CD4-positive, alpha-beta T cell treated with Interferon alpha-2 for 1 hour (primary cell): ENCODE data around the gene TDRD9.
A peak's percentile ranks its signal among the peaks of the same experiment; 100 is the strongest.
"Not testable (repeated sequence)": the region's sequence is repeated elsewhere in the genome, so short reads cannot be mapped to it uniquely, and the experiment has no call there.

Experiments
- DNase-seq, 2 donors: peaks; one replicate each; pipeline ENCODE4 v3.0.0-alpha.2; 2020 to 2022

TDRD9 gene

GRCh38 chr14:103928011-103928890 lies at the start of gene TDRD9:
Gene TDRD9 (plus strand): TSS chr14:103928456. CDS start chr14:103928510, 54 bp downstream.
- peak in 1 of 2 donors; percentile 19 for DNase-seq

- DNase-seq = no peak
These were observed 49.1 kb upstream of the TDRD9 start for GRCh38 chr14:103879118-103879569.

- no peak for DNase-seq
These were observed 48.5 kb upstream of the TDRD9 start for GRCh38 chr14:103879570-103880347.

- peak in 1 of 2 donors; percentile 19 for DNase-seq
These were observed 47.6 kb upstream of the TDRD9 start for GRCh38 chr14:103880348-103881267.

GRCh38 chr14:103881268-103882201 lies 46.7 kb upstream of the TDRD9 start:
- DNase-seq = no peak

- DNase-seq = no peak
These were observed 45.6 kb upstream of the TDRD9 start for GRCh38 chr14:103882503-103883262.

- DNase-seq = no peak
These were observed 45.1 kb upstream of the TDRD9 start for GRCh38 chr14:103883263-103883523.

- no peak for DNase-seq
These were observed 43.4 kb upstream of the TDRD9 start for GRCh38 chr14:103884854-103885253.

- no peak for DNase-seq
These were observed 42.7 kb upstream of the TDRD9 start for GRCh38 chr14:103885509-103885932.

GRCh38 chr14:103886304-103887169 lies 41.7 kb upstream of the TDRD9 start:
- no peak for DNase-seq

- no peak for DNase-seq
These were observed 41.1 kb upstream of the TDRD9 start for GRCh38 chr14:103887170-103887501.

- DNase-seq = no peak
These were observed 40.6 kb upstream of the TDRD9 start for GRCh38 chr14:103887557-103888115.

GRCh38 chr14:103889002-103889312 lies 39.3 kb upstream of the TDRD9 start:
- DNase-seq = not testable (repeated sequence)

- no peak for DNase-seq
These were observed 38.8 kb upstream of the TDRD9 start for GRCh38 chr14:103889313-103890051.

GRCh38 chr14:103890052-103890371 lies 38.2 kb upstream of the TDRD9 start:
- no peak for DNase-seq

- no peak for DNase-seq
These were observed 37.2 kb upstream of the TDRD9 start for GRCh38 chr14:103890821-103891666.

GRCh38 chr14:103891667-103892215 lies 36.5 kb upstream of the TDRD9 start:
- DNase-seq = no peak

- DNase-seq = no peak
These were observed 36.0 kb upstream of the TDRD9 start for GRCh38 chr14:103892247-103892646.
